HG03045 (cell line): Measurements from ENCODE around the gene TMPRSS5.

Source experiments
- ATAC-seq: cut with Tn5 transposase; IDR thresholded peaks from one replicate; pipeline ENCODE4 v1.9.1; 2021; ENCODE audit warnings: mild to moderate bottlenecking, moderate library complexity; ENCODE audit not compliant: unreplicated experiment

TMPRSS5 gene

GRCh38 chr11:113670149-113670830 is 35.8 kb downstream of the TMPRSS5 start:
- ATAC-seq = no peak

- no peak for ATAC-seq
Observed at GRCh38 chr11:113668255-113668654, 37.9 kb downstream of the TMPRSS5 start.

GRCh38 chr11:113667801-113668200 is 38.3 kb downstream of the TMPRSS5 start:
- no peak for ATAC-seq

GRCh38 chr11:113666584-113666983 is 39.5 kb downstream of the TMPRSS5 start:
- ATAC-seq = no peak

GRCh38 chr11:113664981-113665710 is 41.0 kb downstream of the TMPRSS5 start:
- ATAC-seq = no peak

- ATAC-seq = no peak
Observed at GRCh38 chr11:113664069-113664980, 41.8 kb downstream of the TMPRSS5 start.

GRCh38 chr11:113663567-113663966 is 42.5 kb downstream of the TMPRSS5 start:
- no peak for ATAC-seq

GRCh38 chr11:113655771-113656170 is 50.3 kb downstream of the TMPRSS5 start:
- no peak for ATAC-seq

- no peak for ATAC-seq
Observed at GRCh38 chr11:113651023-113651422, 55.1 kb downstream of the TMPRSS5 start.

GRCh38 chr11:113649311-113649710 is 56.8 kb downstream of the TMPRSS5 start:
- no peak for ATAC-seq

- no peak for ATAC-seq
Observed at GRCh38 chr11:113647856-113648255, 58.3 kb downstream of the TMPRSS5 start.

GRCh38 chr11:113647108-113647507 is 59.0 kb downstream of the TMPRSS5 start:
- ATAC-seq = no peak

GRCh38 chr11:113645593-113646349 is 60.3 kb downstream of the TMPRSS5 start:
- no peak for ATAC-seq

- no peak for ATAC-seq
Observed at GRCh38 chr11:113644605-113645004, 61.5 kb downstream of the TMPRSS5 start.

GRCh38 chr11:113643701-113644100 is 62.4 kb downstream of the TMPRSS5 start:
- ATAC-seq = no peak

- ATAC-seq = no peak
Observed at GRCh38 chr11:113643006-113643585, 63.0 kb downstream of the TMPRSS5 start.

- ATAC-seq = no peak
Observed at GRCh38 chr11:113642090-113642489, 64.0 kb downstream of the TMPRSS5 start.

- no peak for ATAC-seq
Observed at GRCh38 chr11:113638376-113638775, 67.7 kb downstream of the TMPRSS5 start.

GRCh38 chr11:113637636-113638035 is 68.5 kb downstream of the TMPRSS5 start:
- no peak for ATAC-seq
